CD4-positive, alpha-beta T cell treated with Interleukin-12 subunit alpha and Interleukin-12 subunit beta, for 1 hour (primary cell): Measurements from ENCODE around the gene GPC5.

ENCODE experiments used
- DNase-seq: peaks from one replicate; pipeline ENCODE4 v3.0.0-alpha.2; 2020

GPC5 gene

DNA sequence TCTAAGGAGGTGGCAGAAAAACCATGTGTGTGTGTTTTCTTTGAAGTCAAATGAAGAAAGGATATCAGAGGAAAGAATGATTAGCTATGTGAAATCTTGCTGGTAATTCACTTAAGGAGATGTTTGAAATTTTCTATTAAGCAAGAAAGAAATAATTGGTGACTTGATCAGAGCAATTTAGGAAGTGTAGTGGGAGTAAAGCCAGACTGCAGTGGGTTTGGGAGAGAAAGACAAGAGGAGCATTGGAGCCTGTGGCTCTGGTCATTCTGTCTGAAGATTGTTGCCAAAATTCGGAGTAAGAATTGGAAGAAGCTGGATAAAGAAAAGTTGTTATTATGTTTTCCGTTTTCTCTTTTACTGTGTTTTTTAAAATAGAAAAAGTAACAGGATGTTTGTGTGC, 640.5 kb downstream of the GPC5 start:
- DNase-seq, result no peak

DNA sequence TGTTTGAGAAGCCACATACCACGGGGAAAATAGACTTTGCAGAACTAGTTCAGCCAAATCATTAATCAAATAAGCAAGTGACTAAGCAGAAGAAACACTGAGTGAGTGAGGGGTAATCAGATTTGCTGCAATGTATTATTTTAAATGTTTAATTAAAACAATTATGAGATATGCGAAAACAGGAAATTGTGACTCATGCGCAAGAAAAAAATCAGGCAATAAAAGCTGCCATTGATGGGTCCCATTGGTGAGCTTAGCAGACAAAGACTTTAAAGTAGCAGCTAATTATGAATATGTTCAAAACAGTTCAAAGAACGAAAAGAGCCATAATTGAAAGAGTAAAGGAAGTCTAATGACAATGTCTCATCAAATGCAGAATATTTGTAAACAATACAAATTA, 644.1 kb downstream of the GPC5 start:
- DNase-seq, result no peak

DNA sequence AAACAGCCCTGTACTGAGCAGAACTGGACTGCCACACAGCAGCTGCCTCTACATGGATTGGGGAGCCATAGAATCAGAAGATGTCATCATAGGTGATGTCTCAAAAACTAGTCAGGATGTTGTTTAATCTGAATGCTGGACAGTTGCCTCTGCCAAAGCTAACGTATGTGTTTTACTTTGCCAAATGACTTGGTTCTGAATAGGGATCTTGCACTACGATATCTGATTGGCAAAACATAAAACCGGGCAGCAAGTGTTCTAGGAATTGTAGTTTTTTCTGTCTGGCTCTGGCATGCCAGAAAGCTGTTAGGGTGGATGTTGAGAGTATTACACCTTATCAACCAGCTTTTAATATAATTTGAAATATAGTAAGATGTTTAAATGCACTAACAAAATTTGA, 645.9 kb downstream of the GPC5 start:
- no peak for DNase-seq

DNA sequence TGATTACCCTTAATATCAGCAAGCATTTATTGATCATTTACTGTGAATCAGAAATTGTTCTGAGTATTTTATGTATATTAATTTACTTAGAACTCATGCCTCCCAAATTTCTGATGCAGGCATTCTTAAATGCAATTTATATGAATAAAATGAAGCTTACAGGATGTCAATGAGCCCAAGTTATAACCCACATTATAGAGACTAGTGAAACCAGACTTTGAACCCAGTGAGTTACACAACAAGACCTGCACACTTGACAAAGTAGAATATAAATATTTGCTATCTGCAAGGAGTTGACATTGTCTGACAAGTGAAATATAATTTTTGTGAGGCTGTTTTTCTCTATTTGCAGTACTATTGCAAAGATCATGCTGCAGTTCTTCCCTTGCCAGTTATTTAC, 656.0 kb downstream of the GPC5 start:
- DNase-seq, result no peak

- DNase-seq, result no peak
Observed at GRCh38 chr13:92074658-92075057, 676.2 kb downstream of the GPC5 start.

DNA sequence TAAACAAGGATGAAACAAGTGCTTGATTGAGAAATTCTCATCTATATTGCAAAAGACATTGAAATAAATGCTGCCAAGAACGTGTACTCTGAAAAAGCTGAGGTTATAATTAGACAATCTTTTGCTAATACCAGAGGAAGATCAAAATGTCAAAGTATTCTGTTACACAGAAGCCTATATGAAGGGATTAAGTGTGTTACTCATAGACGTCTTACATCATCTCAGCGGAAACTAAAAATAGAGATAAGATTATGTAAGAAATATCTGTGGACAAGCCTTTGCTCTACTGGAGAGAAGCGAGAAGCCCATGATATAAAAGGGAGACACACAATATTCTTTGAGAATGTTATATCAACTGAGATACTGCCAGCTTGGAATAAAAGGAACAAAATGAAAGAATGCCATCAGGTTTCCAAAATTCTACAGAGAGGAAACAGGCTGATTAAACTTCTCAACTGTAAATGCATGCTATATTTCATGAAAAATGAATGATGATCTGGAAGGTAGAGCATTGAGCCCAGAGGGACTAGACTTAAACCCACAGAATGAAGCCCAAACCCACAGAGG, 699.0 kb downstream of the GPC5 start:
- no peak for DNase-seq

GRCh38 chr13:92101801-92102200, 703.4 kb downstream of the GPC5 start:
- DNase-seq, result no peak

DNA sequence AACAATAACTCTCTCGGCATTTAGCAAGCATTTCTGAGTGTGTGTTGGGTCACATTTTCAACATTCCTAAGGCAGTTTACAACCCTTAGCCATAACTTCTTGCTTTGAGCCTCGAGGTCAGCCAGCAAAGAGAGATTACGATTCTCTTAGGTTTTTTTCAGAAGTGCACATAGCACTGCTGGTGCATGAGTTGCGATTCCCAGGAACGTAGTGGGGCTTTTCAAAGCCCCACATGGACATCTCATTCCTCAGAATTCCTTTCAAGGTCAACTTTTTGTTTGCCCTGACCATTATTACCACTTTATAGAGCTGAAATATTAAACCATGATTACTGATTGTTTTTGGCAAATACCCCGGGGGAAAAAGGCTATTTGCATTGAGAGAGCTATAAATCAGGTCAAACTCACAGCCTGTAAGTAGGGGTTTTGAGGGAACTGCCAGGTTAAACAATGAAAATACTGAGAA, 705.3 kb downstream of the GPC5 start:
- no peak for DNase-seq

- no peak for DNase-seq
Observed at GRCh38 chr13:92122186-92122853, 723.9 kb downstream of the GPC5 start.

GRCh38 chr13:92126399-92126798, 728.0 kb downstream of the GPC5 start:
- no peak for DNase-seq

DNA sequence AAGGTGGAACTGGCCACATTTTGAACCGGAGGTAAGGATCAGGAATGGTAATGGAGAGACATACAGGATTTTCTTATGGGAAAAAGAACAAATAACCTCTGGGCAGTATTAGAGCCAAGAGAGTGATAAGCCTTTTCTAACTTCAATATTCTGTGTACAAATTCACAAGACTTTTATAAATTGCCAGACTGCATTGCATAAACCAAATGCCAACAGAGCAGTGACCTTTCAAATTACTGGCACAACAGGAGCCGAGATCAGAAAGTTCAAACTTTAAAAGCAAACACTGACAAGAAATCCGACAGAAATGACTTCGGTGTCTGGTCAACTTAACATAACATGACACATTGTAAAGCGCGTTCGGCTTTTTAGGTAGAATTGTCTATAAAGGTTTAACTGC, 737.1 kb downstream of the GPC5 start:
- no peak for DNase-seq

DNA sequence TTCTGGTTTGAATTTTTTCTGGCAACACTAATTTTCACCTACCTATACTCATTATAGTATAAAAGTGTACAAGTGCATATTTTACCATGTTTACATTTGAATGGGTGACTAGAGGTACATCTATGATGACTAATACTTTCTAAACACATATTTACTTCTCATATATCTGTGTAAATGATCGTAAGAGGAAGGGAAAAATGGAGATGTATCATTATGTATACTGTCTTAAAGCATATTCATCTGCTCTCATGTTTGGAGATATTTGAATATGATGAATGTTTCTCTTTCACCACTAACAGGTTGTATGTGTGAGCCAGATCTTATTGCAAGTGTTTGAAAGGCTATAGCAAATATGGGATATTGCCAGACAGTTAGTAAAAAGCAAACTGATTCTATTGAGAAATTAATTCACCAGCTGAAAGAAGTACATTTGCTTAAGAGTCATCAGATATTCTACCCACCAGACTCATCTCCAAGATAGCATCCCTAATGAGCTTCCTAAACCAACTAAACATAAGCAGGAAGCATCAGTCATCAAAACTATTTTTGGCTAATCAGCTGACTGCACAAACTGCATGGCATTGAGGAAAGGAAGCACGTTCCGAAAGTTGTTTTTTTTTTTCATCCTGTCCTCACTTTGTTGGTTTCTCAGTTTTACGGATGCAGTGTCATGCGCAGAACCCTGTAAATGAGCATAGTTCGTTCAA, 738.2 kb downstream of the GPC5 start:
- no peak for DNase-seq

- no peak for DNase-seq
Observed at GRCh38 chr13:92137520-92137919, 739.1 kb downstream of the GPC5 start.

- no peak for DNase-seq
Observed at GRCh38 chr13:92143766-92144165, 745.3 kb downstream of the GPC5 start.

GRCh38 chr13:92150606-92151005, 752.2 kb downstream of the GPC5 start:
- no peak for DNase-seq

DNA sequence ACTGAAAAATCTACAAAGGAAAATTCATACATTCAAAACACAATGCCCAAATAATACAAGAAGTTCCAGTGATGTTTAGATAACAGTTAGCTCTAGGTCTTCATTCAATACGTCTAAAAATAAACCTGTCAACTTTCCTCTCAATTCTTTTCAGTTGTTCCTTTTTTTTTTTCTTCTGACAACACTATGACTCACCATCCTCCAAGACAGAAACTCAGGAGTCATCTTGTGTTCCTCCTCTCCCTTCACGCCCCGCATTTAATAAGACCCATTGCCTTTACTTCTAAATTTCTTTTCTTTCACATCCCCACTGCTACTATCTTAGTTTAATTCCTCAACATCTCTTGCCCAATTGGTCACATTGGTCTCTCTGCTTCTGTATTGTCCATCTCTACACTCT, 759.9 kb downstream of the GPC5 start:
- DNase-seq, result no peak

GRCh38 chr13:92164822-92165221, 766.4 kb downstream of the GPC5 start:
- DNase-seq, result no peak

GRCh38 chr13:92172191-92172590, 773.8 kb downstream of the GPC5 start:
- no peak for DNase-seq

- DNase-seq, result no peak
Observed at GRCh38 chr13:92173254-92173653, 774.8 kb downstream of the GPC5 start.

DNA sequence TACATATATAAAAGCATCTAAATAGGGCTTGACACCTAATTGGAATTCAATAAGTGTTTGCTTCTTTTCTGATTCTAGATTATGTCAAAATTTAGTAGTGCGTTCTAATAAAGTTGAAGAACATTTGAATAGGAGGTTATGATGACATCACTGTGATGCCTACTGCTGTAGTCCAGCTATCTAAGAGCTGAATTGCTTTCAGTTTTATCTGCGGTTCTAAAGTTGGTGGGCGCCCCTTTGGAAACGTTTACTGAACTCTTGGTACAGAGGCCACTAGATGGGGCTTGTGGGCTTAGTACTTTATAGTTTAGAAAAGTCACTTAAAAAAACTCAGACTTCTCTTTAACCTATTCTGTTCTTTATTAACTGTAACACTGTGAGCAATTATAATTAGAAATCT, 776.9 kb downstream of the GPC5 start:
- no peak for DNase-seq

DNA sequence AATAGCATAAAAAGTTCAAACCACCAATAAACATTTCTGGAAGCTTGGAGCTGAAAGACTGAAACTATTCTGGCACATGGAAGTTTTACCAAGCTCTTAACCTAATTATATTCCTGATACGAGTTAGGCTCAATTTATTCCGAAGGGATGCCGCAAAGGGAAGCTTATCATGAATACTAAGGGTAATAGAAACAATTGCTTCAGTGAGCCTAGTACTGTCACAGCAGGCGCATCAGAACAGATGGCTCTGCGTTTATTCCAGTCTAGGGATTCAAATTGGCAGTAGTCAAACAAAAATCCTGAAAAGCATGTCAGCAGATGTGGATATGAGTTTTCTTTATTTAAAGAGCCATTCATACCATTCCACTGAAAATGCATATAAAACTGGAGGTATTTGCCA, 779.5 kb downstream of the GPC5 start:
- DNase-seq, result no peak

DNA sequence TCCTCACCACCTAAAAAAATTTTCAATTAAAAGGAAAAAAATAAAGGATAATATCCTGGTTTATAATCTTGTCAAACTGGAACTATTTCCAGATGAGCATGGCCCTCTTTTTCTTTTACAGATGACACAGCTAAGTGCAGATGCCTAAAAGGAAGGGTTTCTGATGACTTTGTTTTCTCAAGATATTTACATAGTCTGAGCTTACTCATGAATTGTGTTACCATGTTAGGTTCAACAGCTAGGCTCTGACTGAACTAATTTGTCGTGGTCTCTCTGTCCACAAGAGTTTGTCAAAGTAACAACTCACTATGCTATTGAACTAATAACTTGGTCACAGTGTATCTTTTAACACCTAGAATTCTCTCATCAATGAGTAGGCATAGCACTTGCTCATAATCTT, 780.8 kb downstream of the GPC5 start:
- DNase-seq, result no peak

GRCh38 chr13:92187378-92187989, 789.1 kb downstream of the GPC5 start:
- peak; percentile 24 for DNase-seq

- DNase-seq, result no peak
Observed at GRCh38 chr13:92188574-92188973, 790.2 kb downstream of the GPC5 start.
